DND-41 (cell line): ENCODE results near the gene NPAS1.

Experiments used
- ATAC-seq: fragments of 200-7000 bp; cut with Tn5 transposase; 3 replicates; pipeline ENCODE4 v1.9.1; 2021; ENCODE audit warnings: low read depth; ENCODE audit not compliant: insufficient read depth
- DNase-seq: peaks from one replicate; pipeline ENCODE4 v3.0.0-alpha.2; 2020
- H2AFZ ChIP-seq: 2 replicates; pipeline ENCODE4 v1.6.0; 2012; ENCODE audit warnings: low read depth, low read length
- H3K27ac ChIP-seq: 2 replicates; pipeline ENCODE4 v1.5.1; 2012; ENCODE audit warnings: low read length, inconsistent platforms
- H3K27me3 ChIP-seq: fragments of 200-600 bp; sonication (generic); 2 replicates; pipeline ENCODE4 v1.6.0; 2012; ENCODE audit warnings: low read length, mild to moderate bottlenecking, inconsistent platforms; ENCODE audit not compliant: insufficient read depth, poor library complexity
- H3K36me3 ChIP-seq: 2 replicates; pipeline ENCODE4 v1.5.1; 2012; ENCODE audit warnings: low read length, inconsistent platforms; ENCODE audit not compliant: insufficient read depth
- H3K4me1 ChIP-seq: 2 replicates; pipeline ENCODE4 v1.5.1; 2012; ENCODE audit warnings: mild to moderate bottlenecking, low read length; ENCODE audit not compliant: insufficient read depth
- H3K4me2 ChIP-seq: 2 replicates; pipeline ENCODE4 v1.6.0; 2012; ENCODE audit warnings: mild to moderate bottlenecking, moderate library complexity, low read length, inconsistent platforms; ENCODE audit not compliant: insufficient read depth
- H3K4me3 ChIP-seq, 2 experiments: fragments of 200-600 bp in 1 of 2; shearing (Covaris generic) in 1 of 2; 2 replicates each; pipeline ENCODE4 v1.5.1; 2012 to 2016; ENCODE audit warnings: inconsistent platforms in 2 of 2, low read length in 2 of 2, mild to moderate bottlenecking in 2 of 2, low read depth in 1 of 2, moderate library complexity in 1 of 2
- H3K79me2 ChIP-seq: 2 replicates; pipeline ENCODE4 v1.6.0; 2012; ENCODE audit warnings: low read length, inconsistent platforms; ENCODE audit not compliant: insufficient read depth
- H3K9ac ChIP-seq: 2 replicates; pipeline ENCODE4 v1.6.0; 2012; ENCODE audit warnings: low read depth, mild to moderate bottlenecking, inconsistent platforms, low read length, moderate library complexity
- H3K9me3 ChIP-seq: 2 replicates; pipeline ENCODE4 v1.5.1; 2012; ENCODE audit warnings: low read length, moderate library complexity, mild to moderate bottlenecking, inconsistent platforms; ENCODE audit not compliant: insufficient read depth, severe bottlenecking
- H4K20me1 ChIP-seq: 2 replicates; pipeline ENCODE4 v1.6.0; 2012; ENCODE audit warnings: low read length; ENCODE audit not compliant: insufficient read depth
- EZH2 ChIP-seq: IDR thresholded peaks from 3 replicates; pipeline ENCODE4 v1.6.1; 2012; ENCODE audit warnings: borderline replicate concordance, low read depth, mild to moderate bottlenecking, moderate library complexity, low read length, inconsistent platforms; ENCODE audit not compliant: severe bottlenecking
- TF ChIP-seq, protein P1 (sequence below): IDR thresholded peaks from 2 replicates; pipeline ENCODE4 v1.5.1; 2012; ENCODE audit warnings: borderline replicate concordance, low read length, moderate library complexity, mild to moderate bottlenecking; ENCODE audit not compliant: poor library complexity, severe bottlenecking; ENCODE audit errors: extremely low read depth

Gene NPAS1

DNA sequence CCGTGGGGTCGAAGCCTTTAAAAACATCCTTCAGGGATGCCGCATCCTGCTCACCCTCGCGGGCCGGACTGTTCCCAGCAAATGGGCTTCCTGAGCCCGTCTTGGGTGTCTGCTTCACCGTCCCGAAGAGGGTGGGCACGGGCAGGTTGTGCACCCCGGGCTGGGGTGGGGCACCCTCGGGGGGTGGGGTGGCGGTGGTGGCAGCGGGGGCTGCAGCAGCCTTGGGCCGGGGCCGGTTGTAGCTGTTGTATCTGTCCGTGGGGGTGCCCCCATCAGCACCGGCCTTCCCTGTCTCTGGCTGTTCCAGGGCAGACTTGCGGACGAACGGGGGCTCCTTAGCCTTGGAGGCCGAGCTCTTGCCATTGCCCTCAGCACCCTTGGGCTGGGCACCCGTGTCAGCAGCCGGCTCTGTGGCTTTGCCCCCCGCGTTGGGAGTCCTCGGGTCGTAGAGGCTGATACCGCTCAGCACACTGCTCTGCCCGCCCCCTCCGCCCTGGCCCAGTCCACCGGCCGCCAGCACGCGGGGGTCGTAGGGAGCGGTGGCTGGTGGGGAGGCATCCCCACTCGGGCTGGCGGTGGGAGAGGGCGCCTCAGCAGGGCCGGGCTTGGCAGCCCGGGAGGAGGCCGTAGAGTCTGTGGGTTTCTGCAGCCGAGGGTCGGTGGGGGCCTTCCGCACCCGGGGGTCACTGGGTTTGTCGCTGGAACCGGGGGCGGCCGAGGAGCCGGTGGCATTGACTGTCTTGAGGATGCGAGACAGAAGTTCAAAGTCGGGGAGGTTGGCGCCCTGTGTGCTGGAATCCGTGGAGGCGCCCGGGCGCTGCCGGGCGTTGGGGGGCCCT, 47.0 kb downstream of the NPAS1 start:
- H3K27ac ChIP-seq, result no peak overlapping the region
- DNase-seq, result no peak
- peaks cover 76% of the 10 kb centered on the region for H3K36me3 ChIP-seq
- H3K4me2 ChIP-seq, result no peak overlapping the region
- no peaks in the 10 kb centered on the region for H3K9me3 ChIP-seq
- H3K4me1 ChIP-seq, result no peaks in the 10 kb centered on the region
- ATAC-seq, result no peak
- peaks cover 62% of the 10 kb centered on the region for H4K20me1 ChIP-seq
- H3K79me2 ChIP-seq, result peaks cover 1% of the 10 kb centered on the region; the same call in 1 of the 2 replicates
- no peaks in the 10 kb centered on the region for H3K27me3 ChIP-seq
- no peak overlapping the region for H2AFZ ChIP-seq
- TF ChIP-seq, protein P1, sequence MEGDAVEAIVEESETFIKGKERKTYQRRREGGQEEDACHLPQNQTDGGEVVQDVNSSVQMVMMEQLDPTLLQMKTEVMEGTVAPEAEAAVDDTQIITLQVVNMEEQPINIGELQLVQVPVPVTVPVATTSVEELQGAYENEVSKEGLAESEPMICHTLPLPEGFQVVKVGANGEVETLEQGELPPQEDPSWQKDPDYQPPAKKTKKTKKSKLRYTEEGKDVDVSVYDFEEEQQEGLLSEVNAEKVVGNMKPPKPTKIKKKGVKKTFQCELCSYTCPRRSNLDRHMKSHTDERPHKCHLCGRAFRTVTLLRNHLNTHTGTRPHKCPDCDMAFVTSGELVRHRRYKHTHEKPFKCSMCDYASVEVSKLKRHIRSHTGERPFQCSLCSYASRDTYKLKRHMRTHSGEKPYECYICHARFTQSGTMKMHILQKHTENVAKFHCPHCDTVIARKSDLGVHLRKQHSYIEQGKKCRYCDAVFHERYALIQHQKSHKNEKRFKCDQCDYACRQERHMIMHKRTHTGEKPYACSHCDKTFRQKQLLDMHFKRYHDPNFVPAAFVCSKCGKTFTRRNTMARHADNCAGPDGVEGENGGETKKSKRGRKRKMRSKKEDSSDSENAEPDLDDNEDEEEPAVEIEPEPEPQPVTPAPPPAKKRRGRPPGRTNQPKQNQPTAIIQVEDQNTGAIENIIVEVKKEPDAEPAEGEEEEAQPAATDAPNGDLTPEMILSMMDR, result no peak
- no peak overlapping the region for H3K4me3 ChIP-seq
- H3K9ac ChIP-seq, result no peak overlapping the region

DNA sequence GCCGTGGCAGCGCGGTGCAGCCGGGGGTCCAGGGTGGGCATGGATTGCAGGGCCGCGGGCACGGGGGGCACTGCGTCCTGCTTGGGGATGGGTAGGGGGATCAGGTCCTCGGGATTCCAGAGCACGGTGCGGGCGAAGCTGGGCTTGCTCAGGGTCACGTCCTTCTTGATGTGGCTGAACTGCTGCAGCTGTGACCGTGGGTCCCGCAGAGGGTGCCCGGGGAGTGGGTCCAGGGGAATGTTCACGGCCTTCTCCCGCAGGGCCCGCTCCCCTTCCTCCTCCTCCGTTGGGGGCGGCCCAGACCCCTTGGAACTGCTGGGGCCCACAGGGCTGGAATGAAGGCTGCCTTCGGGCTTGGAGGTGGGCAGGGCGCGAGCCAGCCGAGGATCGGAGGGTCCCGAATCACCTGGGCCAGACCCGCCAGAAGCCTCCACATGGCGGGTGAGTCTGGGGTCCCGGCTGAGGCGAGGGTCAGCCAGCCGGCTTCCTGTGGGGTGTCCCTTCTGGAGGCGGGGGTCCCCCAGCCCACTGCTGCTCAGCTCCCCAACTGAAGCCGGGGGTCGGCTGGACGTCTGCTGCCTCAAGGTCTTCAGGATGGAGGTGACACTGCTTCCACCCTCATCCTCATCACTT, 47.7 kb downstream of the NPAS1 start:
- H3K4me2 ChIP-seq, result no peak overlapping the region
- TF ChIP-seq, protein P1, result no peak
- TF ChIP-seq EZH2, result no peak
- H3K4me1 ChIP-seq, result no peaks in the 10 kb centered on the region
- no peaks in the 10 kb centered on the region for H3K27me3 ChIP-seq
- ATAC-seq, result no peak
- no peak overlapping the region for H3K4me3 ChIP-seq
- DNase-seq, result no peak
- H3K27ac ChIP-seq, result no peak overlapping the region
- no peak overlapping the region for H2AFZ ChIP-seq
- H3K9ac ChIP-seq, result no peak overlapping the region
- no peaks in the 10 kb centered on the region for H3K9me3 ChIP-seq
- H3K36me3 ChIP-seq, result peaks cover 83% of the 10 kb centered on the region
- peaks cover 69% of the 10 kb centered on the region for H4K20me1 ChIP-seq
- H3K79me2 ChIP-seq, result peaks cover 6% of the 10 kb centered on the region; the same call in 1 of the 2 replicates

DNA sequence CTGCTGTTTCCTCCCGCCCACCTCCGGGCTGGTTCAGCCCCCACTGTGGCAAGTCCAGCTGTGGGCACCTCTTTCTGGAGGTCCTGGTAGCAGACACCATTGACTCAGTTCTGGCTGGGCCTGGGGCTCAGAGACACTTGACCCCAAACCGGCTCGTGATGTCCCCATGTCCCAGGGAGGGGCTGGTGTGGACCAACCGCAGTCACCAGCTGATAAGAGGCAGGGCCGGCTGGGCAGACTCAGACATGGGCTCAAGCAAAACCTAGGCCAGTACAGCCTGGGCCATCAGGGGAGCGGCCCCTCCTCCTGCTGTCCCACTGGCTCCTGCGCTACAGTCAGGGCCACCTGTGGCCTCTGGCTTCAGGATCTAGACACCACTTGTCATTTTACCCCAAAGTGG, 48.6 kb downstream of the NPAS1 start:
- peaks cover 72% of the 10 kb centered on the region for H4K20me1 ChIP-seq

More for the DNA sequence above, 48.6 kb downstream of the NPAS1 start:
- no peak overlapping the region for H3K27ac ChIP-seq
- H3K4me2 ChIP-seq, result no peak overlapping the region
- ATAC-seq (no peak), DNase-seq (no peak)
- TF ChIP-seq, protein P1, result no peak
- TF ChIP-seq EZH2, result no peak
- peaks cover 6% of the 10 kb centered on the region for H3K79me2 ChIP-seq
- H3K4me1 ChIP-seq, result no peaks in the 10 kb centered on the region
- H2AFZ ChIP-seq, result no peak overlapping the region
- H3K27me3 ChIP-seq, result no peaks in the 10 kb centered on the region
- no peak overlapping the region for H3K4me3 ChIP-seq
- no peak overlapping the region for H3K9ac ChIP-seq
- H3K9me3 ChIP-seq, result no peaks in the 10 kb centered on the region
- H3K36me3 ChIP-seq, result peaks cover 91% of the 10 kb centered on the region
